Islet precursor cell (in vitro differentiated cells): Measurements from ENCODE around the gene SCAPER.

ENCODE experiments used
- DNase-seq: peaks from one replicate; pipeline ENCODE4 v3.0.0-alpha.2; 2018

SCAPER gene

GRCh38 chr15:76386926-76387325 lies 518.2 kb downstream of the SCAPER start:
- DNase-seq: no peak

DNA sequence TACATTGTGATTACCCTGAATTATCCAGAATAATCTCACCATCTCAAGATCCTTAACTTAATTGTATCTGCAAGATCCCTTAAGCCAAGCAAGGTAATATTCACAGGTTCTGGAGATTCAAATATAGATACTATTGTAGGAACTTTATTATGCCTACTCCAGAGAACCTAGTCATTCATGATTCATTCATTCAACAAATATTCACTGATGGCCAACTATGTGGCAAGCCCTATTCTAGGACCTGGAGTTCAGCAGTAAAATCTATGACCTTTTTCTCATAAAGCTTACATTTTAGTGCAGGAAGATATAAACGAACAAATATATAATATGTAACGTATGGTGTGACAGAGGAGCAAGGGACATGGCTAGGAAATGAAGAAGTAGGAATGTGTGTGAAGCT lies 519.0 kb downstream of the SCAPER start:
- DNase-seq: no peak

DNA sequence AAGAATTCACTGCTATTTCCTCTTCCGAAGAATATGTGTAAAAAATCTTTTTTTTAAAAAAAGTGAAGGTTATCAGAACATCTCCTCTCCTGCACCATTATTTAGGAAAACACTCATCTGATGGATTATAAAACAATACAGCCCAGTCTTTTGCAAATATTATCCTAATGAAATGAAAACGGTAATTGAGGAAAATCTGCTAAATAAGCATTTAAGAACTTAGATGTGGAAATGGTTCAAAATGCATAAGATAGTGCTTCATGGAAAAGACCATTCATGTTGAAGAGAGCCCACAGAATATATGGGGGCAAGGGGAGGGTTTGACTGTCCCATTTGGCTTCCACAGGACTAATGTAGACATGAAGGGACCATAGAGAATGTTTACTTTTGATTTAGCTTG lies 520.7 kb downstream of the SCAPER start:
- no peak for DNase-seq

DNA sequence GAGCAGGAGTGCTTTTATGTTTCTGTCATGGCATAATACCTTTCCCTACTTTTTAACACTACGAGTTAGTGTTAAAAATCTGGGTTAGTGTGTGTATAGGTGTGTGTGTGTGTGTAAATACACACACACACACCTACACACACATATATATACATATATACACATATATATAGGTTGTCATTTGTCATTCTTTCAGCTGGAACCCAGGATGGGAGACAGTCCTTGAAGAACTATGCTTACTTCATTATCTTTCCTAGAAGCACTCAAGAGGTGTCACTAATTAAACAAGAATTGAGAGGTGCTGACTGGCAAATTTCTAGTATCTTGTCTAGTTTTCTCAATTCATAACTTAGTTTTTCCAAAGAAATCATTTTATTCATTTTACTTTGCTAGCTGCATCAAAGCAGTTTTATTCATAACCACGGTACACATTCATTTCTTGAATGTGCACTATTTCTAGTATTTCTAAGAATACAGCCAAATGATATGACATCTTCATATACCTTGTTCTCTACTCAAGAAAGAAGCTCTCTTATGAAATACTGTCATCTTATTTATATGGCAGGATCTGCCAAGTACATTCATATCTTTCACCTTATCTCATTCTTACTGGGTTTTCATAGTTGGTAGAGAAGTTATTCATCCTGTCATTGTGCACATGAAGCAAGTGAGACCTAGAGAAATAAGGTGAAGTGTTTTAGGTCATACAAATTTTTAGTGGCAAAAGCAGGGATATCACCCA lies 522.0 kb downstream of the SCAPER start:
- DNase-seq: no peak

- DNase-seq: no peak
Observed at GRCh38 chr15:76381366-76381765, 523.8 kb downstream of the SCAPER start.

DNA sequence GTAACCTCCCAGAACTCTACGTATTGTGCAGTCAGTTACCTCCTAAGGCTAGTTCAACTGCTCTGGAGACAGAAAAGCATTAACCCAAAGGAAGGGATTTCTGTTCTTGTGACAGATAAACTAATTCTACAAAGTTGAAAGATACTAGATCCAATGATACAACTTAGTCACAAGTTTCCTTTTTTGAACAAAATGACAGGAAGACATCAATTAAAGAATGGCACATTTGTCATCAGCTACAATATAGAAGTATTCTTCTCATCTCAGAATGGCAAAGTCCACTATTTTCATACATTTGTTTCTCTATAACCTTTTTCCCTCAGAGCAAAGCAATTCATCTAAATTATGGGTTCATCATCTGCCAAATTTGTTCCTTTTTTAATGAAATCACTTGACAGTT lies 524.9 kb downstream of the SCAPER start:
- no peak for DNase-seq

DNA sequence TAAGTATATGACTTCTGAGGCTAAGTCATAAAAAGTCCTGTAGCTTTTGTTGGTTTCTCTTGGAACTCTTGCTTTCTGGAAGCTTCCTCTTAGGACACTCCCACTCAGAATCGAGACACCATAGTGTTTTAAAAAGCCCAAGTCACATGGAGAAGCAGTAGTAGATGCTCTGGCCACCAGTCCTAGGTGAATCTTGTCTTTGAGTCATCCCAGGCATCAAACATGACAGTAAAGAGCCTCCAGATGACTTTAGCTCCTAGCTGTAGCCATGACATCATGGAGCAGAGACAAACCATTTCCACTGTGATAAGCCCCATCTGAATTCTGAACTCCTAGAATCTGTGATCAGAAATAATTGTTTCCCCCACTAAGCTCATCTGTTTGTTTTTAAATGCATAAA lies 526.4 kb downstream of the SCAPER start:
- DNase-seq: no peak

DNA sequence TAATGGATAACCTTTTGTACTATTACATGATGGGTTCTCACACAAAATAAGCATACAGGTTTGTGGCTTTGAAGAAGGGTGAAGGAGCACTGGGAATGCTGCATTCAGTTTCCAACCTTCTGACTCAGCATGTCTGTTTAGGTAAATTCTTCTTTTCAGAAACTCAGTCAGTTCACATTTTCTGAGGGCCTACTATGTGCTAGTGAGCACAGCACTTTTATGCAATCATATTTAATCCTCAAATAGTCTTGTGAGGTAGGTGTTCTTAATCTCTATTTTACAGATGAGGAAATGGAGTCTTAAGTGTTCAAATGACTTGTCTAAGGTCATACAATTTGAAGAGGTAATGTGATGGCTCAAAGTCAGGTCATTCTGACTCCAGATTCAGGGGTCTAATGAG lies 527.4 kb downstream of the SCAPER start:
- no peak for DNase-seq

- DNase-seq: no peak
Observed at GRCh38 chr15:76377217-76377616, 527.9 kb downstream of the SCAPER start.

DNA sequence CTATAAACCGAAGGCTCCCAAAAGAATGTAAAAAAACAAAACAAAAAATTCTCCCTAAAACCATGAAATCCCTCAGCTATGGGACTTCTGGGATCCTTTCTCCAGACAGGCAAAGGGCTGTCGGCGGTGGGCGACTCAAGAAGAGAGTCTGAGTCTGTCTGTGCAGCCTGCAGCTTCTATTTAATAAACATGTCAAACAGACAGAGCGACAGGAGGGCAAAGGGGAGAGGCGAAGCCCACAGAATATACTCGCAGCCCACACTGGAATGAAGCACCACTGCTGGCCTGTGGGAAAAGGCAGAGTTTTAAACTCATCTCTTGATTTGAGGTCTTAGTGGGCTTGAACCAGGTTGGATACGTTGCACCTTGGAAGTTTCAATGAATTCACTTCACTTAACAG lies 528.3 kb downstream of the SCAPER start:
- DNase-seq: no peak

- DNase-seq: peak; percentile 90
Observed at GRCh38 chr15:76376029-76376428, 529.1 kb downstream of the SCAPER start.

- peak; percentile 64 for DNase-seq
Observed at GRCh38 chr15:76368122-76368621, 537.0 kb downstream of the SCAPER start.

DNA sequence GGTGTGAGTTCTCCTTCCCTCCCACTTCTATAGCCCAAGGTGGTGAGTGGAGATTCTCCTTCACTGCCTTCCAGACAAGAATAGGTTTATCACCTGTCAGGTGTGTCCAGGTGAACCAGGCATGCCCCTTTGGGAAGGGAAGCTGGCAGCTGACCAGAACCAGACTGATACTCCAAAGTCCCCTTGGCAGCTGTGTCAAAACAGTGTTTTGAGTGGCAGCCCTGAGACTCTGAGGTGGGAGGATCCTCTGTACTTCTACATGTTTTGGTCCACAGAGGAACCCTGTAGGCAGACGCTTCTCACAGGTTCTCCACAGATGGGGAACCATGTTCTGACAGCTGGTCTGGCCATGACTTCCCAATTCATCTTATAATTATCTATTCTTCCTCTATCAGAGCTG lies 538.4 kb downstream of the SCAPER start:
- no peak for DNase-seq

GRCh38 chr15:76363251-76363650 lies 541.9 kb downstream of the SCAPER start:
- DNase-seq: no peak

GRCh38 chr15:76360416-76360815 lies 544.7 kb downstream of the SCAPER start:
- no peak for DNase-seq

DNA sequence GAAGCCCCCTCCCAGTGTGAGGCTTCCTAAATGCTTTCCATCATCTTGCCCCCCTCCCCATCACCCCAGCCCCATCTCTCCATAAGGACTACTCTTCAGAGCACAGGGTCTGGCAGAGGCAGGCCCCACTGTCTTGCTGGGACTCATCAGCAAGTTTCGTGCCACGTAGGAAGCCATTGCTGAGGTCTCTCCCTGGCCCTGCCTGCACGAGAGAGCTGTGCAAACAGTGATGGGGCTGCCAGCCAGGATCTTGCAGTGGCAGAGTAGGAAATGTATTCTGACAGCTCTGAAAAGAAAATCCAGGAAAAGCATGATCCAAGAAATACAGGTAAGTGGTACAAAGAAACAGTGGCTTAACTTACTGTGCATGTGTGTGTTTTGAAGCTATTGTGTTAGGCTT lies 546.0 kb downstream of the SCAPER start:
- no peak for DNase-seq

GRCh38 chr15:76358453-76358852 lies 546.7 kb downstream of the SCAPER start:
- no peak for DNase-seq

- DNase-seq: no peak
Observed at GRCh38 chr15:76354823-76355440, 550.2 kb downstream of the SCAPER start.

- DNase-seq: no peak
Observed at GRCh38 chr15:76353903-76354302, 551.2 kb downstream of the SCAPER start.

- DNase-seq: no peak
Observed at GRCh38 chr15:76353023-76353577, 552.0 kb downstream of the SCAPER start.

- peak; percentile 25 for DNase-seq
Observed at GRCh38 chr15:76349301-76350070, 555.7 kb downstream of the SCAPER start.

DNA sequence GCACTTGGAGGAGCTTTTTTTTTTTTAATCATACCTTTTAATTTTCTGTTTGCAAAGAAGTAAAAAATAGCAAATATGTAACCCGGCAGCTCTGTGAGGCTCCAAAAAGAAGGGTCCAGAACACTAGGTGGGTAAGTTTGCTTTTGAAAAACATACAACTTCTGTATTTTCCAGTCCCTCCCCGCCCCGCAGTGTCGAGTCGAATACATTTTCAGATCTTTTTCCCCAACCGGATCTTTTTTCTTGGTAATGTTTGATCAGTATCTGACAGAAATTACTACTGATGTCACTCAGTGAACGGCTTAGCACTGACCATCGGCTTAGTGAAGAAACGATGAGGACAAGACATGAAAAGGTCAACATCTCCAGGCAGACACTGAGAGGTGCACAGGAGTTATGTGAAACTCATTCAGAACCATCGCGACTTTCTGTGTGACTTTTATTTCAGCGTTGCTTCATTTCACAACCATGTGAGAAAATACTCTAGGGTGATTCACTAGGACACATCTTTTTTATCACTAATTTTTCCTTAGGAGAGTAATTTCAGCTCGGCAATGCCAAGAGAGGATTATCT lies 557.6 kb downstream of the SCAPER start:
- DNase-seq: no peak
